ENCODE results near the gene GPR25.

Gene GPR25

GRCh38 chr1:200895443-200895789 is 22.6 kb downstream of the GPR25 start:
- Histone ChIP-seq H3K27me3 (ENCODE audit: low read length) (no peaks in the 10 kb centered on the region), H3K9ac (ENCODE audit: low read length) (no peak overlapping the region), H3K9me3 (ENCODE audit: insufficient read depth, low read length) (no peaks in the 10 kb centered on the region), H3K4me2 (ENCODE audit: low read depth, low read length, poor library complexity, severe bottlenecking) (no peak overlapping the region), H3K79me2 (ENCODE audit: insufficient read depth, low read length) (no peaks in the 10 kb centered on the region), H4K20me1 (ENCODE audit: low read depth, low read length) (no peaks in the 10 kb centered on the region), H2AFZ (ENCODE audit: low read depth, low read length, severe bottlenecking) (no peak overlapping the region), H3K27ac (ENCODE audit: low read depth, low read length) (no peak overlapping the region), H3F3A (ENCODE audit: insufficient read depth) (no peaks in the 10 kb centered on the region), H3K36me3 (ENCODE audit: low read length) (no peaks in the 10 kb centered on the region), H3K4me3 (ENCODE audit: insufficient read depth, low read length, poor library complexity, severe bottlenecking) (no peak overlapping the region), H3K9me2 (replicated peaks; ENCODE audit: insufficient read depth, low read length) (no peaks in the 10 kb centered on the region)
- TF ChIP-seq CTCF (IDR thresholded peaks at IDR 0.05; ENCODE audit: insufficient read depth, low read length, poor library complexity, severe bottlenecking) (no peak), EZH2phosphoT487 (conservative IDR thresholded peaks at IDR 0.05; ENCODE audit: low read length) (no peak)

GRCh38 chr1:200895801-200896530 is 23.2 kb downstream of the GPR25 start:
- Histone ChIP-seq H3K4me2 (ENCODE audit: low read depth, low read length, poor library complexity, severe bottlenecking) (no peak overlapping the region), H3K9me2 (replicated peaks; ENCODE audit: insufficient read depth, low read length) (no peaks in the 10 kb centered on the region), H3K4me3 (ENCODE audit: insufficient read depth, low read length, poor library complexity, severe bottlenecking) (no peak overlapping the region), H3K36me3 (ENCODE audit: low read length) (no peaks in the 10 kb centered on the region), H3K9me3 (ENCODE audit: insufficient read depth, low read length) (no peaks in the 10 kb centered on the region), H3F3A (ENCODE audit: insufficient read depth) (no peaks in the 10 kb centered on the region), H2AFZ (ENCODE audit: low read depth, low read length, severe bottlenecking) (no peak overlapping the region), H3K79me2 (ENCODE audit: insufficient read depth, low read length) (no peaks in the 10 kb centered on the region), H4K20me1 (ENCODE audit: low read depth, low read length) (no peaks in the 10 kb centered on the region), H3K27ac (ENCODE audit: low read depth, low read length) (no peak overlapping the region), H3K9ac (ENCODE audit: low read length) (no peak overlapping the region), H3K27me3 (ENCODE audit: low read length) (no peaks in the 10 kb centered on the region)
- TF ChIP-seq CTCF (IDR thresholded peaks at IDR 0.05; ENCODE audit: insufficient read depth, low read length, poor library complexity, severe bottlenecking) (no peak), EZH2phosphoT487 (conservative IDR thresholded peaks at IDR 0.05; ENCODE audit: low read length) (no peak)

- no peaks in the 10 kb centered on the region for H3K9me3 ChIP-seq (ENCODE audit: insufficient read depth, low read length)
Measured at GRCh38 chr1:200896531-200897196, 23.9 kb downstream of the GPR25 start.

More at GRCh38 chr1:200896531-200897196, 23.9 kb downstream of the GPR25 start:
- TF ChIP-seq EZH2phosphoT487 (conservative IDR thresholded peaks at IDR 0.05; ENCODE audit: low read length) (no peak), CTCF (IDR thresholded peaks at IDR 0.05; ENCODE audit: insufficient read depth, low read length, poor library complexity, severe bottlenecking) (no peak)
- Histone ChIP-seq H3K9ac (ENCODE audit: low read length) (no peak overlapping the region), H3K27ac (ENCODE audit: low read depth, low read length) (no peak overlapping the region), H3K36me3 (ENCODE audit: low read length) (no peaks in the 10 kb centered on the region), H2AFZ (ENCODE audit: low read depth, low read length, severe bottlenecking) (no peak overlapping the region), H3K27me3 (ENCODE audit: low read length) (no peaks in the 10 kb centered on the region), H4K20me1 (ENCODE audit: low read depth, low read length) (no peaks in the 10 kb centered on the region), H3K9me2 (replicated peaks; ENCODE audit: insufficient read depth, low read length) (no peaks in the 10 kb centered on the region), H3K79me2 (ENCODE audit: insufficient read depth, low read length) (no peaks in the 10 kb centered on the region), H3K4me2 (ENCODE audit: low read depth, low read length, poor library complexity, severe bottlenecking) (no peak overlapping the region), H3F3A (ENCODE audit: insufficient read depth) (no peaks in the 10 kb centered on the region), H3K4me3 (ENCODE audit: insufficient read depth, low read length, poor library complexity, severe bottlenecking) (no peak overlapping the region)

Data from SU-DHL-6 (cell line).